Measurements from ENCODE around the gene KCNK6.

- TF ChIP-seq CTCF (conservative IDR thresholded peaks at IDR 0.05; ENCODE audit: low read length) (no peak), EZH2phosphoT487 (IDR thresholded peaks at IDR 0.05; ENCODE audit: borderline replicate concordance) (no peak)
Observed at GRCh38 chr19:38361633-38362075, 42.0 kb downstream of the KCNK6 start.
